Immature natural killer cell (primary cell): ENCODE data around the gene MECR. TPM values are rescaled to one million over a fixed set of nuclear protein-coding genes. Genes with fewer than 3 reads are reported as not detected.

ENCODE experiments used
- DNase-seq, 3 donors: peaks; one replicate each; pipeline ENCODE4 v3.0.0; 2022; ENCODE audit warnings: mixed read lengths in 1 of 3
- H3K27ac Mint-ChIP-seq, 6 donors: one replicate each; pipeline ENCODE4 v1.8.0; 2020; ENCODE audit warnings: mixed read lengths in 6 of 6, mild to moderate bottlenecking in 5 of 6, inconsistent platforms in 4 of 6, moderate library complexity in 3 of 6
- H3K27me3 Mint-ChIP-seq, 3 donors: one replicate each; pipeline ENCODE4 v1.8.0; 2020 to 2021; ENCODE audit warnings: low read depth in 3 of 3, mild to moderate bottlenecking in 3 of 3, mixed read lengths in 3 of 3, moderate library complexity in 3 of 3, inconsistent platforms in 1 of 3
- H3K36me3 Mint-ChIP-seq, 3 donors: one replicate each; pipeline ENCODE4 v1.8.0; 2020; ENCODE audit warnings: mixed read lengths in 3 of 3, inconsistent platforms in 2 of 3, mild to moderate bottlenecking in 2 of 3
- H3K4me1 Mint-ChIP-seq, 2 donors: one replicate each; pipeline ENCODE4 v1.8.0; 2020; ENCODE audit warnings: inconsistent platforms in 2 of 2, mild to moderate bottlenecking in 2 of 2, mixed read lengths in 2 of 2, moderate library complexity in 1 of 2
- H3K4me3 Mint-ChIP-seq, 5 donors: one replicate each; pipeline ENCODE4 v1.8.0; 2020; ENCODE audit warnings: mild to moderate bottlenecking in 5 of 5, mixed read lengths in 5 of 5, inconsistent platforms in 3 of 5, moderate library complexity in 3 of 5
- H3K9me3 Mint-ChIP-seq, 6 donors: one replicate each; pipeline ENCODE4 v1.8.0; 2020; ENCODE audit warnings: mild to moderate bottlenecking in 6 of 6, mixed read lengths in 6 of 6, inconsistent platforms in 4 of 6, moderate library complexity in 3 of 6
- polyA plus RNA-seq, 3 donors: library from polyadenylated mRNA; unstranded; fragments of 300-500 nt; fragmentation: Illumina TruSeq; gene quantifications; one replicate each; pipeline ENCODE4 v1.2.3, GENCODE V29; 2021

The MECR gene
- polyA plus RNA-seq, 3 donors from 2014 or later = 6.5 to 14.0 (median 11.3) TPM

DNA sequence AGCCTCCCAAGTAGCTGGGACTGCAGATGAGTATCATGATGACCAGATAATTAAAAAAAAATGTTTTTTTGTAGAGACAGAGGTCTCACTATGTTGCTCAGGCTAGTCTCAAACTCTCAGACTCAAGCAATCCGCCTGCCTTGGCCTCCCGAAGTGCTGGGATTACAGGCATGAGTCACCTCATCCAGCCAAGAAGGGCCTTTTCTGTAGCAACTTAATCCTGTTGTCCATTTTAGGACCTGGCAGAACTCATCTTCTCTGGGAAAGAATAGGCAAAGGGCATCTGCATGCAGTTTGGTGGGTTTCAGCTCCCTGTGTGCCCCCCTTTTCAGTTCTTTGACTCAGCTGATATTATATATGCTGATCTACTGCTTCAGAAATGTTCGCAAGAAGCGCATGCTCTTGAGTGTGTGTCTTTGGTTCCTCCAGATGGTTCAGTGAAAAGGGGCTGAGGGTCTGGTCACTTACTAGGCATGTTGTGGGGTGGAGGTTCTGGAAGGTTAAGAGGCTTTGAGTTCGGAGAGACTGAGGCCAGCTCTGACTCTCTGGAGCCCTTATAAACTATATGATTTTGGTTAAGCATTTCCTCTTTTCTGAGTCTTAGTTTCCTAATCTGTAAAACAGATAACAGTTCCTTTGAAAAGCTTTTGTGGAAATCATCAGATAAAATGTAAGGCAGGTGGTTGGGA lies 29.7 kb downstream of the MECR start:
- no peak for DNase-seq
- H3K36me3 Mint-ChIP-seq = peaks cover 4 to 16% (median 9%) of the 10 kb centered on the region in 3 donors
- peaks cover 0 to 5% of the 10 kb centered on the region in 2 donors for H3K4me1 Mint-ChIP-seq
- no peak overlapping the region for H3K4me3 Mint-ChIP-seq
- no peaks in the 10 kb centered on the region for H3K9me3 Mint-ChIP-seq
- H3K27ac Mint-ChIP-seq = no peak overlapping the region
- peaks cover 0 to 2% (median 0%) of the 10 kb centered on the region in 3 donors for H3K27me3 Mint-ChIP-seq

DNA sequence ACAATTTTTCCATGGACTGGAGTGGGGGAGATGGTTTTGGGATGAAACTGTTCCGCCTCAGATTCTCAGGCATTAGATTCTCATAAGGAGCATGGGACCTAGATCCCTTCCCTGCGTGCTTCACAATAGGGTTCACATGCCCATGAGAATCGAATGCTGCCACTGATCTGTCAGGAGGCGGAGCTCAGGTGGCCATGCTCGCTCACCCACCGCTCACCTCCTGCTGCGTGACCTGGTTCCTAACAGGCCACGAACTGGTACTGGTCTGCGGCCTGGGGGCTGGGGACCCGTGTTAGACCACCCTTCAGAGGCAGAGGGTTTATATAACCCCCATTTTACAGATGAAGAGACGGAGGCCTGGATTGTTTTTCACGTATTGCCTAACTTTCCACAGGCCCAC lies 32.7 kb downstream of the MECR start:
- Mint-ChIP-seq H3K36me3 (peaks cover 0 to 22% (median 6%) of the 10 kb centered on the region in 3 donors), H3K4me1 (peaks cover 0 to 5% of the 10 kb centered on the region in 2 donors), H3K27ac (no peak overlapping the region), H3K27me3 (peaks cover 0 to 2% (median 0%) of the 10 kb centered on the region in 3 donors), H3K4me3 (no peak overlapping the region), H3K9me3 (no peaks in the 10 kb centered on the region)
- no peak for DNase-seq

DNA sequence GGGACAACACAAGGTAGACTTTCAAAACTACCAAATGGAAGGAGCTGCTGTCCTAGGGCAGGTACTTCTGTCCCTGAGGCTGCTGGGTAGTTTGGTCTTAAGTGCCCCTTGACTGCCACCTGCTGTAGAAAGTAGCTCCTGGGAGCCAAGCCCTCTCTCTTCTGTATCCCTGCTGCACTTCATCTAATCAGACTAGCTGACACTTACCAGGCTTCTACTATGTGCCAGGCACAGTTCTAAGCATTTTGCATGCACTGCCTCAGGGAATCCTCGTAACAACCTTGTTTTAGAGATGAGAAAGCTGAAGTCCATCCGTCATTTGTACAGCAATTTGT lies 33.2 kb downstream of the MECR start:
- Mint-ChIP-seq H3K9me3 (no peaks in the 10 kb centered on the region), H3K4me3 (no peak overlapping the region), H3K27me3 (peaks cover 0 to 2% (median 0%) of the 10 kb centered on the region in 3 donors), H3K36me3 (peaks cover 0 to 22% (median 6%) of the 10 kb centered on the region in 3 donors), H3K4me1 (peaks cover 0 to 1% of the 10 kb centered on the region in 2 donors), H3K27ac (no peak overlapping the region)
- peak in 1 of 3 donors; percentile 11 for DNase-seq

DNA sequence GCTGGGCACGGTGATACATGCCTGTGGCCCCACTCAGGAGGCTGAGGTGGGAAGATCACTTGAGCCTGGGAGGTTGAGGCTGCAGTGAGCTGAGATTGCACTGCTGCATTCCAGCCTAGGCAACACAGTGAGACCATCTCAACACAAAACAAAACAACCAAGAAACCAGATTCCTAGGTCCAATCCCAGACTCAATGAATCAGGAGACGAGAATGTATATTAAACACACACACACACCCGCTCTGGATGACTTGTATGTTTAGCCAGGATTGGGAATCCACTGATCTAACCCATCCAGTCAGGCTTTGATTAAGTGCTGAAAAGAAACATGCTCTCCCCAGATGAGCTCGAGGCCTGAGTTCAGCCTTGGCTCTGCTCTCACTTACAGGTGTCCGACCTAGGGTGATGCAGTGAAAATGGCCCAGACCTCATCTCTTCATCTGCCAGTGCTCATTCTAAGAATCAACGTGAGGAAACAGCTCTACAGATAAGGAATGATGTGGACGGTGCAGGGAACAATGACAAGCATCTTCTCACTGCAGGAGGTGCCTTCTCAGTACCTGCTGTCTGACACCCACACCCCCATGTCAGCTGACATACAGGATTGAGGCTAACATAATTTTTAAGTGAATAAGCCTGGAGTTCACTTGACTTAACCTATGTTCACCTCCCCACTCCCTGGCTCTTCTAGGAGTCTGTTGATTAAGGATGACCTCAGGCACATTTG lies 33.7 kb downstream of the MECR start:
- peaks cover 0 to 22% (median 6%) of the 10 kb centered on the region in 3 donors for H3K36me3 Mint-ChIP-seq
- no peak overlapping the region for H3K27ac Mint-ChIP-seq
- no peak for DNase-seq
- H3K4me3 Mint-ChIP-seq = no peak overlapping the region
- peaks cover 0 to 2% (median 0%) of the 10 kb centered on the region in 3 donors for H3K27me3 Mint-ChIP-seq
- H3K4me1 Mint-ChIP-seq = no peaks in the 10 kb centered on the region
- no peaks in the 10 kb centered on the region for H3K9me3 Mint-ChIP-seq

DNA sequence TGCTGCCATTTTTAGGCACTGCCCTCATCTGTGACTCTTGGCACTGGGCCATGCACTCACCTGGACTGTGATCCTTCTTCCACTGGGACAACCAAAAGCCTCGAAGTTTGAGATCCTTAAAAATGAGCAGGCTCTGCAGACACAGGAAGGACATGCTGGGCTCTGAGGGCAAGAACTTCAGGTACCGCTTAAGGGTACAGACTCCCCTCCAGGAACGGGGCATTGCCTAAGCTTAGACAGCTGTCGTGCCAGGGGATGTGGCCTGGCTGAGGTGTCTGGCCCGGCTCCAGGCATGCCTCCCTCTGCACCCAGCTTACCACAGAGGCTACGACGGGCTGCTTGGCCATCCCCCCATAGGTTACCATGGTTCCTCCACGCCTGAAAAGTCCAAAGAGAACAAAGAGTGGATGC lies 34.8 kb downstream of the MECR start:
- Mint-ChIP-seq H3K27me3 (peaks cover 0 to 2% (median 0%) of the 10 kb centered on the region in 3 donors), H3K27ac (no peak overlapping the region), H3K36me3 (peaks cover 0 to 14% (median 2%) of the 10 kb centered on the region in 3 donors), H3K4me3 (no peak overlapping the region), H3K4me1 (no peaks in the 10 kb centered on the region), H3K9me3 (no peaks in the 10 kb centered on the region)
- DNase-seq = no peak

DNA sequence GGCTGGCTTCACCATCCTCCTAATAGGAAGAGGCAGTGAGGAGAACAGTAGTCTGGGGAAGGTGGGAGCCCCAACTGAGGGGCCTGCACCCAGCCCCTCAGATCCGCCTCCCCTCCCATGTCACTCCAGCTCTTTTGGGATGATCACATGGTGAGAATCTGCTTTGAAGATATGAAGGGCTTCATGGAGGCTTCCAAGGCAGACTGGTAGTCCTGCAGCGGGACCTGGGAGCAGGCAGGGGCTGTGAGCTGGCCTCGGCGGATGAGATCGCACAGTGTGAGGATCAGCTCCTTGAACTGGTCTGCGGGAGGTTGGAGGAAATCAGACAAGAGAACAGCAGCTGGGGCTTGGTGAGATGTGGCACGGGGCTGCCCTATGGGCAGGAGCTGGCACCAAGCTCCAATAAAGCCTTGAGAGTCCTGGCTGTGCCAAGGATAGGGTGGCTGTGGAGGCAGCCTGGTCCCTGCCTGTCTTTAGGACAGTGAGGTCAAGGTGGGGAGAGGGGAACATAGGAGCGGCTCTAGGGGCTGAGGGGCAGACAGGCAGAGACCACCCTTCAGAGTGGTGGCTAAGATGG lies 36.8 kb downstream of the MECR start:
- H3K9me3 Mint-ChIP-seq = no peaks in the 10 kb centered on the region

DNA sequence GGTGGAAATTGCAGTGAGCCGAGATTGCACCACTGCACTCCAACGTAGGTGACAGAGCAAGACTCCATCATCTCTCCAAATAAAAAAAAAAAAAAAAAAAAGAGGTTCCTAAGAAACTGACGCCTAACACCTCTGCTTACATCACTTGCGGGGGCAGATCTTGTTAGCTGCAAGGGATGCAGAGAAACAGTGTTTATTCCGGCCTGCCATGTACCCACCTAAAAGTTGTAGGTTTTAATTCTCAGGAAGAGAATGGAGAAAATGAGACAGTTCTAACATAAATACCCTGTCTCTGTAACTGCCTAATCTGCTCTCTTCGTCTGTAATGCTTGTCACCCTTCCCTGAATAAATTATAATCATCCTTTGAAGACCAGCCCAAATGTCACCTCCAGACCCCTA lies 40.0 kb downstream of the MECR start:
- DNase-seq = no peak
- Mint-ChIP-seq H3K27me3 (peaks cover 0 to 2% (median 2%) of the 10 kb centered on the region in 3 donors), H3K4me3 (no peak overlapping the region), H3K4me1 (no peaks in the 10 kb centered on the region), H3K36me3 (peaks cover 0 to 10% (median 3%) of the 10 kb centered on the region in 3 donors), H3K27ac (no peak overlapping the region), H3K9me3 (peaks cover 0 to 2% (median 0%) of the 10 kb centered on the region in 6 donors)

More for the DNA sequence above, 36.8 kb downstream of the MECR start:
- Mint-ChIP-seq H3K27me3 (peaks cover 0 to 2% (median 0%) of the 10 kb centered on the region in 3 donors), H3K27ac (peak overlapping the region in 1 of 6 donors; percentile 21), H3K4me1 (no peaks in the 10 kb centered on the region), H3K4me3 (no peak overlapping the region), H3K36me3 (peaks cover 0 to 10% (median 3%) of the 10 kb centered on the region in 3 donors)
- no peak for DNase-seq

DNA sequence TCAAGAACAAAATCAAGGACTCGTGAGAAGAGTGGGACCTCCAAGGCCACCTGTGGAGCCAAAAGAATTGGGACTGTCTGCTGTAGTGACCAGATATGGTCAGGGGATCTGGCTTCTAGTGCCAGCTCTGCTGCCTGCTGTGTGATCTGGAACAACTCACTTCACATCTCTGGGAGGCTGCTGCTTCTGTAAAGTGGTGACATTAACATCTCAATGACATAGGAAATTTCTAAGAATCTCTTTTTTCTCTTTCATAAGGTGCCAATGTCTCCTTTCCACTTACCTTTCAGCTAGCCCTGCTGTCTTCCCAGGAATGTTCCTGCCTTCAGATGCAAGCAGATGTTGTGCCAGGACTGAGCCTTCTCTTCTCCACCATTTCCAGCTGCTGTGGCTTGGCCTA lies 44.0 kb downstream of the MECR start:
- Mint-ChIP-seq H3K36me3 (peaks cover 0 to 3% (median 0%) of the 10 kb centered on the region in 3 donors), H3K4me3 (no peak overlapping the region), H3K9me3 (peaks cover 0 to 2% (median 0%) of the 10 kb centered on the region in 6 donors), H3K27ac (no peak overlapping the region), H3K27me3 (peaks cover 0 to 8% (median 4%) of the 10 kb centered on the region in 3 donors), H3K4me1 (peaks cover 11 to 17% of the 10 kb centered on the region in 2 donors)
- DNase-seq = no peak

DNA sequence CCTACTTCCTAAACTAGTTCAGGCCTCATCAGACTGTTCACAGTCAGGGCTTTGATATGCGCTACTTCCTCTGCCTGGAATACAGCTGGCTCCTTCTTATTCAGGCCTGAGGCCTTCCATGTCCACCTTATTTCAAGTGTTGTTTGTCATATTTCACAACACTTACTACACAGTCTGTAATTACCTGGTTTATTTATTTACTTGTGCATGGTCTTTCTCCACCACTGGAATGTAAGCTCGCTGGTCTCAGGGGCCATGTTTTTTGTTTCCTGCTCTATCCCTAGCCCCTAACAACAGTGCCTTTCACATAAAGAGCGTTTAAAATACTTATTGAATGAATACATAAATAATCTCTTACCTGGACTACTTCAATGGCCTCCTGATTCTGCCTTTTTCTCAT lies 44.5 kb downstream of the MECR start:
- DNase-seq = no peak
- H3K36me3 Mint-ChIP-seq = peaks cover 0 to 3% (median 0%) of the 10 kb centered on the region in 3 donors
- H3K27me3 Mint-ChIP-seq = peaks cover 0 to 8% (median 6%) of the 10 kb centered on the region in 3 donors
- peak overlapping the region in 1 of 6 donors; percentile 7 for H3K27ac Mint-ChIP-seq
- H3K9me3 Mint-ChIP-seq = peaks cover 0 to 2% (median 0%) of the 10 kb centered on the region in 6 donors
- peaks cover 11 to 17% of the 10 kb centered on the region in 2 donors for H3K4me1 Mint-ChIP-seq
- H3K4me3 Mint-ChIP-seq = no peak overlapping the region

DNA sequence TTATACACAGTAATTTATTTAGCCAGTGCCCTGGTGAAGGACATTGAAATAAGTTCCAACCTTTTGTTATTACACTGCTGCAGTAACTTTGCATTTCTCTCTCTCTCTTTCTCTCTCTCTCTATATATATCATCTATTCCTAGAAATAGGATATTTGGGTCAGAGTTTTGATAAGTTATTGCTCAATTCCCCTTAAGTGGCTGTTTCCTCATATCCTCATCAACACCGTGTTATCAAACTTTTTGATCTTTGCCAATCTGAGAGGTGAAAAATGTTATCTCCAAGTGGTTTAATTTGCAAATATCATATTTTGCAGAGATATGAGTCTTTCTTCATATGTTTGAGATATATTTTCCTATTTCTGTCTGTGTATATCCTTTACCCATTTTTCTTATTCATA lies 47.4 kb downstream of the MECR start:
- DNase-seq = no peak
- Mint-ChIP-seq H3K4me3 (peak overlapping the region; percentile 94 to 97 (median 94)), H3K27ac (peak overlapping the region in 5 of 6 donors; percentile 69 to 98 (median 95)), H3K9me3 (peaks cover 0 to 2% (median 0%) of the 10 kb centered on the region in 6 donors), H3K36me3 (peaks cover 0 to 7% (median 6%) of the 10 kb centered on the region in 3 donors), H3K27me3 (peaks cover 2 to 9% (median 9%) of the 10 kb centered on the region in 3 donors), H3K4me1 (peaks cover 37 to 44% of the 10 kb centered on the region in 2 donors)

DNA sequence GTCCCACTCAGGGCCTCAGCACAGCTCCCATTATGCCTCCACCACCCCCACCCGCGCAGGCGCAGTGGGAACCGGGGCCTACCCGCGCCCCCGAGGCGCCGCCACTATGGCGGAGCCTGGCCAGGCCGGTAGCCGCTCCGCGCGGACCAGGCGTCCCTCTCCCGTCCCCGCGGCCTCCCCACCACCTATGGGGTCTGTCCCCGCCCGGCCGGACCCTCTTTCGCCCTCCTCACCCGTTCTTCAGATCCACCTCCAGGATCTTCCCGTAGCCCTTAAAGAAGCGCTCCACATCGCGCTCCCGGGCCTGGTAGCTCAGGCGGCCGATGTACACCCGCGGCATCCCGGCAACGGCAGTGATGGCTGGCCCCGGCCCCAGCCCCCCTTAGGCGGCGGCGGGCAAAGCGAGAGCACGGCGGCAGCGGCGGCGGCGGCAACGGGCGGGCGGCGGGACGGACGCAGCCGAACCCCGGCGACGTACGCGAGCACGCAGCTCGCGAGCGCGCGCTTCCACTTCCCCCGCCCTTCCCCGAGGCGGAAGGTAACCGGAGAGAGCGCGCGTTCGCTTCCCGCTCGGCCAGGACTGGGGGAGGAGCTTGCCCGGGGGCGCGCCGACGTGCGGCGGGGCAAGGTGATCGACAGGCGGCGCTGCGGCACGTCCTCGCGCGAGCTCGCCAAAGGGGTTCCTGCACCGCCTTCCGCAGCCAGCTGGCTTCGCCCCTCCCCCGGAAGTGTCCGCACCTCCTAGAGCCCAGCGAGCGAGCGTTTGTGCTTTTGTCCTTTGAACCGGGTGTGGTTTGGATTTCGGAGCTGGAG lies 49.1 kb downstream of the MECR start, which contains the start of gene SRSF4:
TSS of gene SRSF4 (minus strand) at position 488 of the 813 bp plus-strand sequence. CDS start at position 340, 148 bp downstream.
- H3K9me3 Mint-ChIP-seq = peaks cover 0 to 2% (median 0%) of the 10 kb centered on the region in 6 donors
- DNase-seq = peak; percentile 99 to 100 (median 99)
- peaks cover 53 to 61% of the 10 kb centered on the region in 2 donors for H3K4me1 Mint-ChIP-seq
- H3K27me3 Mint-ChIP-seq = peaks cover 2 to 9% (median 9%) of the 10 kb centered on the region in 3 donors
- H3K27ac Mint-ChIP-seq = peak within 1 kb of the TSS; percentile 94 to 98 (median 96)
- peak within 1 kb of the TSS; percentile 94 to 97 (median 94) for H3K4me3 Mint-ChIP-seq
- peaks cover 0 to 7% (median 6%) of the 10 kb centered on the region in 3 donors for H3K36me3 Mint-ChIP-seq

DNA sequence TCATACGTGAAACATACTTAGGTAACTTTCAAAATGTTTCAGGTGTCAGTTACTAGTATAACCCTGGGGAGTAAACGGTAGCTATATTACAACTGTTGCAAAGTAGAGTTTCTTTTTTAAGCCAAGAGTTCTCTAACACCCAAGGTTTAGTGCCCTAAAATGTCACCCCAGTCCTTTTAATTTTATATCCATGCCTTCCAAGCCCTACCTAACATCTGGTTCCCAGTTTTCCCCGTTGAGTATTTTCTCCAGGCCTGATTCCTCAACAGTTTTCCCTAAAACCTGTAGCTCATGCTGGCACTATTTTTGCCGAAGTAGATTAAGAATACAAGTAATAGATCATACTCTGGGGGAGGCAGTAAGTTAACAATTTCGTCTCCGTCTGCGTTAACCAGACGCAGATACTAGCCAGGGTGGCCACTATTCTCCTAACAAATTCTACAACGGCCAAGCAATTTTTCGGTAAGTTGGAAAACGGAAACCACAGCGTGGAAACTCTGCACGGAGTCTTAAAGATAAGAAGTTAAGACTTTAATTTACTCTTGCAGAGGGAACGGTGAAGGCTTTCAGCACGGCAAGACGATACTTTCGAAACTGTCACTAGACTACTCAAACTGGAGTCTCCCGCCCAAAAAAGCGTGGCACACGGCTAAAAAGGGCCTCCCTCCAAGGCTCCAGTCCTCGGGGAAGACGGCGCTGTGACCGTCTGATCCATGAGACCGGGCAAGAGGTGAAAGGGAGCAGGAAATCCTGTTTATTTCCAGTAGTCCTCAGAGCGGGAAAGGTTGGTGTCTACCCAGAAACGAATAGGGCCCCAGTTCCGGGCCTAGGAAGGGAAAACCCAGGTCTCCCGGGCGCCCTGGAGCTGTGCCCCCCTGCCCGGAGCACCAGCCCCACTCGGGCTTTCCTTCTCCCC lies 50.0 kb downstream of the MECR start:
- Mint-ChIP-seq H3K4me3 (peak overlapping the region; percentile 94 to 97 (median 94)), H3K4me1 (peaks cover 59 to 69% of the 10 kb centered on the region in 2 donors), H3K9me3 (no peaks in the 10 kb centered on the region), H3K36me3 (peaks cover 0 to 7% (median 6%) of the 10 kb centered on the region in 3 donors), H3K27ac (peak overlapping the region; percentile 89 to 96 (median 94)), H3K27me3 (peaks cover 2 to 9% (median 7%) of the 10 kb centered on the region in 3 donors)
- DNase-seq = no peak
